H1 (cell line): Measurements from ENCODE around the gene ACLY. TPM values are rescaled to one million over a fixed set of nuclear protein-coding genes. Genes with fewer than 3 reads are reported as not detected.

Source experiments
- ASH2L ChIP-seq: fragments of 200-600, 300-600 bp; sonication (generic); IDR thresholded peaks from one replicate; pipeline ENCODE4 v1.7.1; 2017; ENCODE audit warnings: low read length
- ATF2 ChIP-seq: IDR thresholded peaks from 2 replicates; pipeline ENCODE4 v1.6.1; 2012; ENCODE audit warnings: low read length, inconsistent platforms
- ATF3 ChIP-seq: IDR thresholded peaks from 2 replicates; pipeline ENCODE4 v1.6.1; 2011; ENCODE audit warnings: low read depth, mild to moderate bottlenecking, low read length; ENCODE audit not compliant: insufficient read depth
- CBX5 ChIP-seq: fragments of 300-800, 300-1000 bp; sonication (generic); IDR thresholded peaks from 2 replicates; pipeline ENCODE4 v1.7.1; 2016; ENCODE audit warnings: antibody characterized with exemption, low read length, low read depth
- CEBPB ChIP-seq: IDR thresholded peaks from 2 replicates; pipeline ENCODE4 v1.6.1; 2012; ENCODE audit warnings: low read depth, low read length
- CHD2 ChIP-seq: IDR thresholded peaks from 2 replicates; pipeline ENCODE4 v1.6.1; 2012; ENCODE audit warnings: low read length, improper control_type of control experiment
- E2F6 ChIP-seq: IDR thresholded peaks from 2 replicates; pipeline ENCODE4 v1.6.1; 2012; ENCODE audit warnings: inconsistent platforms
- EGR1 ChIP-seq: IDR thresholded peaks from 2 replicates; pipeline ENCODE4 v1.6.1; 2011; ENCODE audit warnings: low read depth, low read length, borderline replicate concordance
- EP300 ChIP-seq, 2 experiments: IDR thresholded peaks; 1 replicate in 1 of 2; 2 replicates in 1 of 2; pipeline ENCODE4 v1.6.1; 2011 to 2012; ENCODE audit warnings: low read depth in 2 of 2, low read length in 2 of 2, mild to moderate bottlenecking in 2 of 2, borderline replicate concordance in 1 of 2, inconsistent platforms in 1 of 2, moderate library complexity in 1 of 2
- HDAC6 ChIP-seq: IDR thresholded peaks from one replicate; pipeline ENCODE4 v1.7.1; 2012; ENCODE audit warnings: low read depth, mild to moderate bottlenecking, inconsistent platforms, low read length, moderate library complexity
- KDM1A ChIP-seq: fragments of 200-600, 300-600 bp; sonication (generic); IDR thresholded peaks from 2 replicates; pipeline ENCODE4 v1.7.1; 2016; ENCODE audit warnings: mild to moderate bottlenecking, low read length, borderline replicate concordance
- NRF1 ChIP-seq: IDR thresholded peaks from 2 replicates; pipeline ENCODE4 v1.6.1; 2011; ENCODE audit warnings: mild to moderate bottlenecking, low read depth, low read length, improper control_type of control experiment
- POLR2A ChIP-seq, 2 experiments: IDR thresholded peaks; 1 replicate in 1 of 2; 2 replicates in 1 of 2; pipeline ENCODE4 v1.6.1; 2011; ENCODE audit warnings: low read depth in 2 of 2, low read length in 2 of 2, mild to moderate bottlenecking in 2 of 2; ENCODE audit errors: control extremely low read depth in 1 of 2
- RAD21 ChIP-seq, 2 experiments: IDR thresholded peaks in 1 of 2; conservative IDR thresholded peaks in 1 of 2; 2 replicates each; pipeline ENCODE4 v1.6.1; 2011; ENCODE audit warnings: low read depth in 2 of 2, low read length in 2 of 2, improper control_type of control experiment in 1 of 2, inconsistent platforms in 1 of 2, mild to moderate bottlenecking in 1 of 2, moderate library complexity in 1 of 2
- RBBP5 ChIP-seq: IDR thresholded peaks from 2 replicates; pipeline ENCODE4 v1.7.1; 2012; ENCODE audit warnings: low read depth, mild to moderate bottlenecking, inconsistent platforms, low read length, moderate library complexity, borderline replicate concordance
- RNF2 ChIP-seq: fragments of 200-900, 300-1000 bp; sonication (generic); IDR thresholded peaks from 2 replicates; pipeline ENCODE4 v1.7.1; 2016; ENCODE audit warnings: borderline replicate concordance, low read depth, mild to moderate bottlenecking, antibody characterized with exemption, low read length; ENCODE audit not compliant: poor library complexity, severe bottlenecking; ENCODE audit errors: missing control alignments
- SIX5 ChIP-seq: IDR thresholded peaks from 2 replicates; pipeline ENCODE4 v1.6.1; 2011; ENCODE audit warnings: mild to moderate bottlenecking, low read depth, low read length
- SP1 ChIP-seq: IDR thresholded peaks from 2 replicates; pipeline ENCODE4 v1.6.1; 2011; ENCODE audit warnings: low read depth, low read length
- SRF ChIP-seq: IDR thresholded peaks from 2 replicates; pipeline ENCODE4 v1.6.1; 2011; ENCODE audit warnings: mild to moderate bottlenecking, low read depth, low read length, moderate library complexity
- TAF1 ChIP-seq: IDR thresholded peaks from 2 replicates; pipeline ENCODE4 v1.6.1; 2011; ENCODE audit warnings: mild to moderate bottlenecking, low read depth, low read length
- TEAD4 ChIP-seq: IDR thresholded peaks from 2 replicates; pipeline ENCODE4 v1.6.1; 2012; ENCODE audit warnings: low read depth, low read length, inconsistent platforms, mixed read lengths
- polyA plus RNA-seq, 7 experiments: library from polyadenylated mRNA; depleted of rRNA in 3 of 7; stranded (reverse) in 5 of 7; unstranded in 2 of 7; fragments of >200 nt in 5 of 7; fragments of 200-250 nt in 2 of 7; gene quantifications; 1 replicate in 5 of 7; 2 replicates in 1 of 7; 4 replicates in 1 of 7; pipeline versions ENCODE4 v1.2.1 to v1.2.3, GENCODE V29; 2011 to 2013; ENCODE audit warnings: missing spikeins in 2 of 7, mixed read lengths in 2 of 7
- total RNA-seq: library from RNA; stranded (reverse); fragmentation: NEBNext Ultra II Directional; extraction: Animal tissue kit (Norgen Biotek cat#: 25700); gene quantifications from 2 replicates; pipeline ENCODE4 v1.2.1, GENCODE V29; 2021

The ACLY gene
- total and polyA plus RNA-seq, 2 of the 8 experiments (the other 6 are each of a cell fraction or from before 2014, with no cell fraction given), result 167 to 393 TPM

GRCh38 chr17:41966463-41967140, 47.9 kb upstream of the ACLY start, which contains the start of gene CNP (continued):
- TF ChIP-seq EGR1 (no peak; the same call in 1 of the 2 replicates), NRF1 (peak; percentile 57), POLR2A (IDR thresholded peaks at IDR 0.05; ENCODE audit: control extremely low read depth in 1 of 2, low read depth in 2 of 2, low read length in 2 of 2) (peak; percentile 49 to 53; a peak in 2 of 3 replicates), SRF (no peak), RBBP5 (0 out of 2 replicates have a peak, but pooled peaks have one; percentile 34), E2F6 (peak; percentile 91), ATF3 (no peak), CHD2 (peak; percentile 94), KDM1A (no peak), EP300 (IDR thresholded peaks at IDR 0.05; ENCODE audit: borderline replicate concordance in 1 of 2, low read depth in 2 of 2, low read length in 2 of 2) (0 out of 3 replicates have a peak, but pooled peaks of 1 of the 2 experiments have one; percentile 7), CBX5 (no peak), RAD21 (IDR thresholded peaks at IDR 0.05 in 1 of 2, conservative IDR thresholded peaks at IDR 0.05 in 1 of 2; ENCODE audit: low read depth in 2 of 2, low read length in 2 of 2) (no peak), TEAD4 (no peak), RNF2 (no peak), CEBPB (no peak), SIX5 (no peak), TAF1 (peak; percentile 72), SP1 (no peak), ATF2 (no peak), ASH2L (no peak), HDAC6 (no peak)
